ENCODE measurements around the gene HRCT1. TPM values are rescaled to one million over a fixed set of nuclear protein-coding genes. Genes with fewer than 3 reads are reported as not detected.
"Not testable (repeated sequence)": the region's sequence is repeated elsewhere in the genome, so short reads cannot be mapped to it uniquely, and the experiment has no call there.

The HRCT1 gene
- total and polyA plus RNA-seq, 2 experiments from 2014 or later = not detected

- no peak overlapping the region for H3K4me3 Mint-ChIP-seq
- Histone ChIP-seq H3F3A (replicated peaks; ENCODE audit: low read depth) (peaks cover 4% of the 10 kb centered on the region; the same call in 1 of the 2 replicates), H4K20me1 (replicated peaks; ENCODE audit: insufficient read depth) (no peaks in the 10 kb centered on the region)
These were observed 6.9 kb downstream of the HRCT1 start for GRCh38 chr9:35912791-35913400.

GRCh38 chr9:35913429-35913828 is 7.4 kb downstream of the HRCT1 start:
- not testable (repeated sequence) for H3K4me3 Mint-ChIP-seq; H4K20me1 ChIP-seq (replicated peaks; ENCODE audit: insufficient read depth); H3K27ac ChIP-seq (ENCODE audit: low read depth); H3F3A ChIP-seq (replicated peaks; ENCODE audit: low read depth); H3K36me3 ChIP-seq (ENCODE audit: insufficient read depth); H3K4me2 ChIP-seq; H3K27ac Mint-ChIP-seq; H3K9me3 Mint-ChIP-seq; H3K4me3 ChIP-seq; ATAC-seq; H3K27me3 ChIP-seq (ENCODE audit: insufficient read depth); H2AFZ ChIP-seq; H3K27me3 Mint-ChIP-seq (ENCODE audit: insufficient read depth, low read depth, poor library complexity); DNase-seq (ENCODE audit: low spot score); H3K79me2 ChIP-seq (replicated peaks; ENCODE audit: insufficient read depth); H3K9me2 ChIP-seq (ENCODE audit: insufficient read depth); H3K36me3 Mint-ChIP-seq (ENCODE audit: low read depth)
- peaks cover 31% of the 10 kb centered on the region for H3K4me1 Mint-ChIP-seq
- peaks cover 12% of the 10 kb centered on the region for H3K4me1 ChIP-seq (ENCODE audit: insufficient read depth)

More at GRCh38 chr9:35912791-35913400, 6.9 kb downstream of the HRCT1 start:
- no peak overlapping the region for H3K27ac ChIP-seq (ENCODE audit: low read depth)
- no peak overlapping the region for H3K4me2 ChIP-seq
- H3K79me2 ChIP-seq (replicated peaks; ENCODE audit: insufficient read depth) = no peaks in the 10 kb centered on the region
- no peak overlapping the region for H2AFZ ChIP-seq
- H3K4me3 ChIP-seq = no peak overlapping the region
- no peak for TF ChIP-seq REST (IDR thresholded peaks at IDR 0.05; ENCODE audit: unreplicated experiment)
- H3K36me3 ChIP-seq (ENCODE audit: insufficient read depth) = no peaks in the 10 kb centered on the region
- H3K9me2 ChIP-seq (ENCODE audit: insufficient read depth) = no peaks in the 10 kb centered on the region
- DNase-seq (ENCODE audit: low spot score) (no peak), ATAC-seq (no peak)
- H3K4me1 ChIP-seq (ENCODE audit: insufficient read depth) = peaks cover 16% of the 10 kb centered on the region
- Mint-ChIP-seq H3K27ac (no peak overlapping the region), H3K36me3 (ENCODE audit: low read depth) (no peaks in the 10 kb centered on the region), H3K27me3 (ENCODE audit: insufficient read depth, low read depth, poor library complexity) (peaks cover 8% of the 10 kb centered on the region), H3K4me1 (peaks cover 36% of the 10 kb centered on the region), H3K9me3 (no peaks in the 10 kb centered on the region)
- H3K27me3 ChIP-seq (ENCODE audit: insufficient read depth) = no peaks in the 10 kb centered on the region

- Mint-ChIP-seq H3K4me1 (peaks cover 21% of the 10 kb centered on the region), H3K27ac (no peak overlapping the region), H3K4me3 (no peak overlapping the region), H3K9me3 (no peaks in the 10 kb centered on the region), H3K36me3 (ENCODE audit: low read depth) (no peaks in the 10 kb centered on the region), H3K27me3 (ENCODE audit: insufficient read depth, low read depth, poor library complexity) (peaks cover 5% of the 10 kb centered on the region)
- Histone ChIP-seq H3K4me3 (no peak overlapping the region), H4K20me1 (replicated peaks; ENCODE audit: insufficient read depth) (no peaks in the 10 kb centered on the region), H3K4me1 (ENCODE audit: insufficient read depth) (peaks cover 3% of the 10 kb centered on the region), H3K4me2 (no peak overlapping the region), H2AFZ (no peak overlapping the region), H3K36me3 (ENCODE audit: insufficient read depth) (no peaks in the 10 kb centered on the region), H3K27ac (ENCODE audit: low read depth) (no peak overlapping the region), H3K27me3 (ENCODE audit: insufficient read depth) (no peaks in the 10 kb centered on the region), H3K79me2 (replicated peaks; ENCODE audit: insufficient read depth) (no peaks in the 10 kb centered on the region), H3K9me2 (ENCODE audit: insufficient read depth) (no peaks in the 10 kb centered on the region), H3F3A (replicated peaks; ENCODE audit: low read depth) (peaks cover 4% of the 10 kb centered on the region; the same call in 1 of the 2 replicates)
- DNase-seq (ENCODE audit: low spot score) (peak; percentile 61), ATAC-seq (peak; percentile 16; the same call in 1 of the 3 replicates)
- TF ChIP-seq EZH2phosphoT487 (IDR thresholded peaks at IDR 0.05; ENCODE audit: unreplicated experiment) (no peak), ZNF114 (CRISPR knock-in tag; IDR thresholded peaks at IDR 0.05) (no peak), REST (IDR thresholded peaks at IDR 0.05; ENCODE audit: unreplicated experiment) (no peak), ZNF331 (CRISPR knock-in tag; IDR thresholded peaks at IDR 0.05; ENCODE audit: low read depth) (no peak), ETS1 (IDR thresholded peaks at IDR 0.05) (no peak), POLR2AphosphoS5 (IDR thresholded peaks at IDR 0.05; ENCODE audit: low read depth) (no peak), STAT1 (IDR thresholded peaks at IDR 0.05; ENCODE audit: unreplicated experiment) (no peak), EZH2 (IDR thresholded peaks at IDR 0.05; ENCODE audit: low read depth, unreplicated experiment) (no peak), NANOG (IDR thresholded peaks at IDR 0.05; ENCODE audit: borderline replicate concordance) (no peak), CREB1 (CRISPR knock-in tag; IDR thresholded peaks at IDR 0.05; ENCODE audit: low read depth) (no peak)
These were observed 8.4 kb downstream of the HRCT1 start for GRCh38 chr9:35914301-35914807.
